ENCODE data around the gene NOX5.

The NOX5 gene

DNA sequence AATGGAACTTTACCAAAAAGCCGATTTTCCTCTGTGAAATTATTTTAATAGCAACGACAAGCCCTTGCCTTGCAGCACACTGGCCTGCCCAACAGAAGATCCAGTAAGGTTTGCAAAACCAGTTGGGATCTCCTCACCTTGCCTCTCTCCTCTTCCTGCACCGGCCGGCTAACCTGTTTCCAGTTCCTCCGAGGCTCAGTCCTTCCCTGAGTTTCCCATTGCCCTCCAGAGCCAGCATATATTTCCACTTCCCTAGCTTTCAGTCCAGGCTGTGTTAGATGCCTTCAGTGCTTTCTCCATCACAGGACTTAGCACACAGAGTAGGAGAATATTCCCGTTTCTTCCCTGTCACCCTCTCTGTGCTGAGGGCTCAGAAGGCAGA, 60.3 kb downstream of the NOX5 start:
- peaks cover 11% of the 10 kb centered on the region for H3K4me1 ChIP-seq (ENCODE audit: control insufficient read depth, insufficient read depth, low read length)
- H3K9me3 ChIP-seq (replicated peaks; ENCODE audit: low read length), result no peaks in the 10 kb centered on the region
- peak overlapping the region; percentile 89 for H3K4me2 ChIP-seq (ENCODE audit: low read length)
- no peaks in the 10 kb centered on the region for H3K36me3 ChIP-seq (ENCODE audit: insufficient read depth, low read length)
- peak overlapping the region; percentile 72 for H3K9ac ChIP-seq (ENCODE audit: low read depth, low read length)
- H3K27me3 ChIP-seq (ENCODE audit: control insufficient read depth, insufficient read depth, low read length), result peaks cover 6% of the 10 kb centered on the region
- H3K4me3 ChIP-seq (ENCODE audit: low read length), result peak overlapping the region; percentile 74

GRCh38 chr15:69075440-69075839, 60.9 kb downstream of the NOX5 start:
- H3K4me2 ChIP-seq (ENCODE audit: low read length), result no peak overlapping the region
- peaks cover 11% of the 10 kb centered on the region for H3K4me1 ChIP-seq (ENCODE audit: control insufficient read depth, insufficient read depth, low read length)
- H3K9me3 ChIP-seq (replicated peaks; ENCODE audit: low read length), result no peaks in the 10 kb centered on the region
- H3K9ac ChIP-seq (ENCODE audit: low read depth, low read length), result no peak overlapping the region
- H3K27me3 ChIP-seq (ENCODE audit: control insufficient read depth, insufficient read depth, low read length), result peaks cover 6% of the 10 kb centered on the region
- no peak overlapping the region for H3K4me3 ChIP-seq (ENCODE audit: low read length)
- no peaks in the 10 kb centered on the region for H3K36me3 ChIP-seq (ENCODE audit: insufficient read depth, low read length)

DNA sequence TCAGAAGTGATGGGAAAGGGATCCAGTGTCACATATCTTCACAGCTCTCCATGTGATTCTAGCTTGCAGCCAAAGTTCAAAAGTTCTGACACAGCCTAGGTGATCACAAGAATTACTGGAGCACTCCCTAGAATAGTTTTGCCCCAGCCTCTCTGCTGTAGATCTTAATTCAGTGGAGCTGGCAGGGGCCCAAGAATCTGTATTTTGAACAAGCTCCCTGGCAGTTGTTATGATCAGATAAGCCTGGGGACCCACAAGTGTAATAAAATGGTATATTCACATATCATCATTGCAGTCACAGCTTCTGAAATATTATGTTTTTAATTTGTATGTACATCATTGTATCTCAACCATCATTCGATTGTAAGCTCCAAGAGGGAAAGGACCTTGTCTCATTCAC, 62.3 kb downstream of the NOX5 start:
- Histone ChIP-seq H3K4me2 (ENCODE audit: low read length) (no peak overlapping the region), H3K4me1 (ENCODE audit: control insufficient read depth, insufficient read depth, low read length) (peaks cover 23% of the 10 kb centered on the region), H3K27me3 (ENCODE audit: control insufficient read depth, insufficient read depth, low read length) (peaks cover under 1% of the 10 kb centered on the region), H3K9me3 (replicated peaks; ENCODE audit: low read length) (no peaks in the 10 kb centered on the region), H3K4me3 (ENCODE audit: low read length) (no peak overlapping the region), H3K36me3 (ENCODE audit: insufficient read depth, low read length) (no peaks in the 10 kb centered on the region), H3K9ac (ENCODE audit: low read depth, low read length) (no peak overlapping the region)

GRCh38 chr15:69078638-69079037, 64.1 kb downstream of the NOX5 start:
- Histone ChIP-seq H3K4me3 (ENCODE audit: low read length) (no peak overlapping the region), H3K9ac (ENCODE audit: low read depth, low read length) (no peak overlapping the region), H3K9me3 (replicated peaks; ENCODE audit: low read length) (no peaks in the 10 kb centered on the region), H3K4me1 (ENCODE audit: control insufficient read depth, insufficient read depth, low read length) (peaks cover 35% of the 10 kb centered on the region), H3K27me3 (ENCODE audit: control insufficient read depth, insufficient read depth, low read length) (no peaks in the 10 kb centered on the region), H3K36me3 (ENCODE audit: insufficient read depth, low read length) (no peaks in the 10 kb centered on the region), H3K4me2 (ENCODE audit: low read length) (no peak overlapping the region)

DNA sequence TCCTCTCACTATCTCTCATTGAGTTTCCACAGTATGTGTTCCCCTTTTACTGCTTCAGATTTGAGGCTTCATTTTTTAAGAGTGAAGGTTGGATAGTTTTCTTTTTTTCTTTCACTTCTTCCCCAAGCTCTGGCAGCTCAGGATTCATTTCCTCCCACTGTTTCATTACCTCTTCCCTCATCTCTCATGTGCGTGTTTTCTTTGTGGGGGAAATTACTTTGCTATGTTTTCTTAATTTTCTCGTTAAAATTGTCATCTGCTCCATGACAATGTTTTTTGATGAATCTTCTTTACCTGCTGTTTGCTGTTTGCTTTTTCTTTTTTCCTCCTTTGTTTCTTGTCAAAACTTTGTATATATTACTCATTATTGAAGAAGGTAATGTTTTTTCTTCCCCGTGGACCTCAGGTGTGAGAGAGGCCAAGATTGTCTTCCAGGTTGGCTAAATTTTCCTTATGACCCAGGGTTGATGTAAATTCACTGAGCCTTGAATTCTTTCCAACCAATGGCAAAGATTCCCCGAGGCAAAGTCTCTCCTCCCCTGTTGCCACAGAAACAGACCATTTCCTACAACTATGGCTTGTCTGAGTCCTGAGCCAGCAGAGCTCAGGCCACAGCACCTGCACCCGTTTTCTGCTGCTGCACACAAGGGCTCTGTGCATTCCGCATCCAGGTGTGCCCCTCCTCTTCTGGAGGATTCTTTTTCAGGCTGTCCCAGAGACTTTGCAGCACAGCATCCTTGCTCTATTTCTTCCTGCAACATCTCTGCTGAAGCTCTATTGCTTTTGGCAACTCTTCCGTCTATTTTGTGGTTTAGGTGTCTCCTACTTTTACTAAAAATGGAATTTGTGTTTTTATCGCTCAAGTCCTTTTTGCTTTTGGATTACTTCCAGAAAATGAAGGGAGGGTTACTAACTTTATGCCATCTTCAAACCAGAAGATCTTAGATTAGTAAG, 66.1 kb downstream of the NOX5 start:
- Histone ChIP-seq H3K9me3 (replicated peaks; ENCODE audit: low read length) (no peaks in the 10 kb centered on the region), H3K27me3 (ENCODE audit: control insufficient read depth, insufficient read depth, low read length) (peaks cover 2% of the 10 kb centered on the region), H3K36me3 (ENCODE audit: insufficient read depth, low read length) (no peaks in the 10 kb centered on the region), H3K4me2 (ENCODE audit: low read length) (peak overlapping the region; percentile 49), H3K9ac (ENCODE audit: low read depth, low read length) (peak overlapping the region; percentile 69), H3K4me3 (ENCODE audit: low read length) (no peak overlapping the region), H3K4me1 (ENCODE audit: control insufficient read depth, insufficient read depth, low read length) (peaks cover 26% of the 10 kb centered on the region)

DNA sequence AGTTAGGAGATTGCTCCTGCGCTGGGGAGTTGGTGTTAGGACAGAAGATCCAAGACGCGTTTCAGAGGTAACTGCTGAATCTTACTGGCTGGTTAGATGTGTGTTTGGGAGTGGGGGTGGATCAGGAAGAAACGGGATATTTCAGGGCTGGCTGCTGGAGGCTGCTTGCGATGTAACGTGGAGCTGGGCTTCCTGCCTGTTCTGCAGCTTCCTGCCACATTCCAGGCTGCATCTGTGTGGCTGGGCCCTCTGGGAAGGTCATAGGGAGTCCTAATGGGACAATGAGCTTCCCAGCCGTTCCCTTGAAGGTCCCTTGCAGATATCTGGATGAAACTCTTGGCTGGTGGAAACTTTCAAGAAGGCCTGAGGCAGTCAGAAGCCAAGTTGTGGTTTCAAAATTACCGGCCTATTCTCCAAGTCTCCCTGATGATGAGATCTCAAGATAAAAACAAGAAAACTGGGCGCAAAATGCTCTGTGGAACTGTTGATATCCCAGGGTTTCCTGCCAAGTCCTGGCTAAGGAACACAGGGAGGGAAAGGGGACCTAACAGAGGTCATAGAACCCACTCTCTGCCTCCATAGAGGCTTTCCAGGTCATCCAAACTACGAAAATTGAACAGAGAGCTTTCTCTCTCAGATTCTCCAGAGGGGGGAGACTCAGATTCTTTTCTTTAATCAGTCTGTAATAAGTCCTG, 67.0 kb downstream of the NOX5 start:
- H3K9me3 ChIP-seq (replicated peaks; ENCODE audit: low read length), result no peaks in the 10 kb centered on the region
- H3K36me3 ChIP-seq (ENCODE audit: insufficient read depth, low read length), result no peaks in the 10 kb centered on the region
- H3K9ac ChIP-seq (ENCODE audit: low read depth, low read length), result peak overlapping the region; percentile 69
- H3K4me3 ChIP-seq (ENCODE audit: low read length), result no peak overlapping the region
- peaks cover 5% of the 10 kb centered on the region for H3K27me3 ChIP-seq (ENCODE audit: control insufficient read depth, insufficient read depth, low read length)
- H3K4me1 ChIP-seq (ENCODE audit: control insufficient read depth, insufficient read depth, low read length), result peaks cover 26% of the 10 kb centered on the region
- H3K4me2 ChIP-seq (ENCODE audit: low read length), result peak overlapping the region; percentile 49

- Histone ChIP-seq H3K4me2 (ENCODE audit: low read length) (peak overlapping the region; percentile 49), H3K4me3 (ENCODE audit: low read length) (no peak overlapping the region), H3K9me3 (replicated peaks; ENCODE audit: low read length) (no peaks in the 10 kb centered on the region), H3K9ac (ENCODE audit: low read depth, low read length) (peak overlapping the region; percentile 69), H3K4me1 (ENCODE audit: control insufficient read depth, insufficient read depth, low read length) (peaks cover 26% of the 10 kb centered on the region), H3K36me3 (ENCODE audit: insufficient read depth, low read length) (no peaks in the 10 kb centered on the region), H3K27me3 (ENCODE audit: control insufficient read depth, insufficient read depth, low read length) (peaks cover 5% of the 10 kb centered on the region)
Observed at GRCh38 chr15:69082021-69082502, 67.6 kb downstream of the NOX5 start.

DNA sequence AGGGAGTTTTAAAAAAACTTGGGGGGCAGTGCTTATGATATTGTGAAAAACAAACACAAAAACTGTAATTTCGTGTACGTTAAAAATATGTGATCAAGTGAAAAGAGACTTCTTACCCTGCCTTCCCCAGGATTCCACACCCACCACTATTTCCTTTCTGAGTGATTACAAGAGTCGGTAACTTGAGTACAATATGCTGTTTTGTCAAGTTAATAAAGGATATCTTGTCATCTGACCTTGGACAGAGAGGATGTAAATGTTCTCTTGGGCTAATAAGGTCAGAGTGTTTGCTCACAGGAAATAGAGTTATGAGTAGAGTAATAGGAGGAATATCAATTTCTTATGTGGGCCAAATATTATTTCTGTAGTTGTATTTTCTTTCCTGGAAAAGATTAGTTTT, 68.1 kb downstream of the NOX5 start:
- H3K4me1 ChIP-seq (ENCODE audit: control insufficient read depth, insufficient read depth, low read length), result peaks cover 26% of the 10 kb centered on the region
- no peaks in the 10 kb centered on the region for H3K36me3 ChIP-seq (ENCODE audit: insufficient read depth, low read length)
- peak overlapping the region; percentile 49 for H3K4me2 ChIP-seq (ENCODE audit: low read length)
- peaks cover 5% of the 10 kb centered on the region for H3K27me3 ChIP-seq (ENCODE audit: control insufficient read depth, insufficient read depth, low read length)
- no peaks in the 10 kb centered on the region for H3K9me3 ChIP-seq (replicated peaks; ENCODE audit: low read length)
- peak overlapping the region; percentile 28 for H3K9ac ChIP-seq (ENCODE audit: low read depth, low read length)
- no peak overlapping the region for H3K4me3 ChIP-seq (ENCODE audit: low read length)

DNA sequence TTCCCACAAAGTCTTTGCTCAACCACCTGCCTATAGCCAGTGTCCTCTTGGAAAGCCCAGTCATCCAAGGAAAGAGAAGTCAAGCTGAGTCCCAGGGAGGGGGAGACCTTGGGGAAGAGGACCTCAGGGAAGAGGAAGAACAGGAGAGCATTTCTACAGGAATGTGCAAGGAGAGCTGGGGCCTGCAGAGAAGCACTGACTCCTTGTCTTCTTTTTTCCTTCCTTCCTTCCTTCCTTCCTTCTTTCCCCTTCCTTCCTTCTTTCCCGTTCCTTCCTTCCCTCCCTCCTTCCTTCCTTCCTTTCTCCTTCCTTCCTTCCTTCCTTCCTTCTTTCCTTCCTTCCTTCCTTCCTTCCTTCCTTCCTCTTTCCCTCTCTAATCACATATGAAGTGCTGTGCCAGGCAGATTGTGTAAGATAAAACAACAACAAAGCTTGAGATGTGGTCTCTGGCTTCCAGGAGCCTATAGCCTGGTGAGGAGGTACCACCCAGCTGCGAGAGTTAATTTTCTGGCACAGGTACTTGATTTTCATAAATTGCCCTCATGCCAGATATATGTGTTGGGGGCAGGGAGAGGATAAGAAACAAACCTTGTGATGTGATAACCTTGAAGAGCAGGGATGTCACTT, 70.0 kb downstream of the NOX5 start:
- H3K36me3 ChIP-seq (ENCODE audit: insufficient read depth, low read length), result no peaks in the 10 kb centered on the region
- H3K4me1 ChIP-seq (ENCODE audit: control insufficient read depth, insufficient read depth, low read length), result peaks cover 26% of the 10 kb centered on the region
- no peak overlapping the region for H3K4me3 ChIP-seq (ENCODE audit: low read length)

GRCh38 chr15:69085325-69086081, 71.0 kb downstream of the NOX5 start:
- H3K4me1 ChIP-seq (ENCODE audit: control insufficient read depth, insufficient read depth, low read length), result peaks cover 26% of the 10 kb centered on the region
- peaks cover 14% of the 10 kb centered on the region for H3K27me3 ChIP-seq (ENCODE audit: control insufficient read depth, insufficient read depth, low read length)
- H3K4me2 ChIP-seq (ENCODE audit: low read length), result no peak overlapping the region
- no peaks in the 10 kb centered on the region for H3K9me3 ChIP-seq (replicated peaks; ENCODE audit: low read length)
- H3K36me3 ChIP-seq (ENCODE audit: insufficient read depth, low read length), result no peaks in the 10 kb centered on the region
- no peak overlapping the region for H3K9ac ChIP-seq (ENCODE audit: low read depth, low read length)
- no peak overlapping the region for H3K4me3 ChIP-seq (ENCODE audit: low read length)

More for the DNA sequence above, 70.0 kb downstream of the NOX5 start:
- Histone ChIP-seq H3K9ac (ENCODE audit: low read depth, low read length) (no peak overlapping the region), H3K4me2 (ENCODE audit: low read length) (no peak overlapping the region), H3K27me3 (ENCODE audit: control insufficient read depth, insufficient read depth, low read length) (peaks cover 12% of the 10 kb centered on the region), H3K9me3 (replicated peaks; ENCODE audit: low read length) (no peaks in the 10 kb centered on the region)
